ENCODE results near the gene MB. TPM values are rescaled to one million over a fixed set of nuclear protein-coding genes. Genes with fewer than 3 reads are reported as not detected.

The MB gene
- total RNA-seq, 1 experiment from 2014 or later: 0.77 TPM

DNA sequence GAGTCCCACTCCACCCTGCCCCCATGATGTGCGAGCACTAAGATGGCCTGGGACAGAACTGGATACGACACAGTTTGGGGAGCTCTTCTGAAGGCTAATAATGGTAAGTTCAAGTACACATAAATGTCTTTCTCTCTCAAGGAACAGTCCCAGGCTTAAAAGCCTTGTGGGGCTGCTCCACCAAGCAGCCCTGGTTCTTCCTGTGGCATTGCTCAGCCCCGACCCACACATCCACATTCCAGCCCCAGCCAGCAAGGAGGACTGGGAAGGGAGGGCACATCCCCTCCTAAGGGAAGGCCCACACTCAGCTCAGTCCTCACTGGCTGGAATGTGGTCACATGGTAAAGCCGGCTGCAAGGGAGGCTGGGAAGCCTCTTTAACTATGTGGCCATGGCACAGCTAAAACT is 13.3 kb upstream of the MB start:
- intact Hi-C loops (cut with micrococcal nuclease; ENCODE audit: unreplicated experiment): loop anchor here (2.0 kb wide), 1 partner anchor 494 kb away; no protein-coding TSS in a partner anchor
- Mint-ChIP-seq H3K4me1 (ENCODE audit: low read depth, unreplicated experiment) (peaks cover 7% of the 10 kb centered on the region), H3K36me3 (ENCODE audit: insufficient read depth, unreplicated experiment) (peaks cover 4% of the 10 kb centered on the region), H3K9me3 (ENCODE audit: unreplicated experiment) (peaks cover 10% of the 10 kb centered on the region), H3K27me3 (ENCODE audit: insufficient read depth, unreplicated experiment) (no peaks in the 10 kb centered on the region), H3K27ac (ENCODE audit: unreplicated experiment) (no peak overlapping the region), H3K4me3 (ENCODE audit: unreplicated experiment) (no peak overlapping the region)
- no peaks in the 10 kb centered on the region; the same call in 1 of the 2 replicates for H3K27me3 ChIP-seq (replicated peaks; ENCODE audit: control insufficient read depth, insufficient read depth, low read length)
- no peaks in the 10 kb centered on the region for H3K36me3 ChIP-seq (ENCODE audit: control insufficient read depth, insufficient read depth, low read length)
- H3K4me1 ChIP-seq: no peaks in the 10 kb centered on the region
- TF ChIP-seq, protein P1, sequence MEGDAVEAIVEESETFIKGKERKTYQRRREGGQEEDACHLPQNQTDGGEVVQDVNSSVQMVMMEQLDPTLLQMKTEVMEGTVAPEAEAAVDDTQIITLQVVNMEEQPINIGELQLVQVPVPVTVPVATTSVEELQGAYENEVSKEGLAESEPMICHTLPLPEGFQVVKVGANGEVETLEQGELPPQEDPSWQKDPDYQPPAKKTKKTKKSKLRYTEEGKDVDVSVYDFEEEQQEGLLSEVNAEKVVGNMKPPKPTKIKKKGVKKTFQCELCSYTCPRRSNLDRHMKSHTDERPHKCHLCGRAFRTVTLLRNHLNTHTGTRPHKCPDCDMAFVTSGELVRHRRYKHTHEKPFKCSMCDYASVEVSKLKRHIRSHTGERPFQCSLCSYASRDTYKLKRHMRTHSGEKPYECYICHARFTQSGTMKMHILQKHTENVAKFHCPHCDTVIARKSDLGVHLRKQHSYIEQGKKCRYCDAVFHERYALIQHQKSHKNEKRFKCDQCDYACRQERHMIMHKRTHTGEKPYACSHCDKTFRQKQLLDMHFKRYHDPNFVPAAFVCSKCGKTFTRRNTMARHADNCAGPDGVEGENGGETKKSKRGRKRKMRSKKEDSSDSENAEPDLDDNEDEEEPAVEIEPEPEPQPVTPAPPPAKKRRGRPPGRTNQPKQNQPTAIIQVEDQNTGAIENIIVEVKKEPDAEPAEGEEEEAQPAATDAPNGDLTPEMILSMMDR (IDR thresholded peaks at IDR 0.05; ENCODE audit: insufficient read depth in 1 of 2, low read depth in 1 of 2, low read length in 1 of 2, severe bottlenecking in 1 of 2, unreplicated experiment in 1 of 2): no peak
- H3K4me3 ChIP-seq (ENCODE audit: low read depth, low read length): no peak overlapping the region
- peak; percentile 35 to 66 for DNase-seq
- CTCF ChIA-PET: interaction anchor here (0.7 to 0.8 kb wide), 2 partner anchors 10 to 144 kb away, joined by 3 to 5 read pairs; no protein-coding TSS in a partner anchor
- no TSS peak for BruUV-seq (replicated peaks)
- H3K9me3 ChIP-seq: no peaks in the 10 kb centered on the region
- POLR2A ChIA-PET: no interaction called here

DNA sequence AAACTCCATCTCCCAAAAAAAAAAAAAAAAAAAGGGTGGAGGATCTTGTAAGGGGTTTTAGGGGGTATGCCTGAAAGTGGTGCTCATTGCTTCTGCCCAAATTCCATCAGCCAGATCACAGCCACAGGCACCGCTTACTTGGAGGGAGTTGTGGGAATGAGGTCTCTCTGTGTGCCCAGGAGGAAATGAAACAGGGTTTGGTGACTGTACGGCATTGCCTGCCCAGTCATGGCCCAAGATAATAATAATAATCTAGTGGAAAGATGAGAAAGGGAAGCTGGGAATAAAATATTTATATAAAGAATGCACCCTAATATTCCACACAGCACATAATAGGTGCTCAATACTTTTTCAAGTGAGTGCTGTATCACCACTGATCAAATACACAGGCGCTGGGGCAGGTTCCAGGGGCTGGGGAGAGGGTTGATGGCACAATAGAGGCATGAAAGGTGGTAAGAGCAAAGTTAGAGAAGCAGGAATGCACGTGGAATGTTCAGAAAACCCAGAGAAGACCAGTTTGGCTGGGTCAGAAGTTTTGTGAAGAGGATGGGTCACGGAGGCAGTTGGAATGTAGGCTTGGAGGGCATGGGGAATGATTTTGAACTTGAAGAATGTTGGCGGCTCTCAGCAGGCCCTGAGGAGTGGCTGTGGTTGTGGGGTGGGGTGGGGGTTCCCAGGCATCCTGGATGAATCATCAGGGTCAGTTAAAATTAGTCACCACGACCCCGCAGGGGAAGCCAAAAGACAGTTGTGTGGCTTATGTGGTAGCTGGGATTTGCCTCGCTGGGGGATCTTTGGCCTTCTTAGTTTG is 12.5 kb upstream of the MB start:
- ChIA-PET CTCF (interaction anchor here (0.8 kb wide), 1 partner anchor 11 kb away, joined by 5 read pairs; no protein-coding TSS in a partner anchor), POLR2A (no interaction called here)
- Histone ChIP-seq H3K4me3 (ENCODE audit: low read depth, low read length) (no peak overlapping the region), H3K36me3 (ENCODE audit: control insufficient read depth, insufficient read depth, low read length) (no peaks in the 10 kb centered on the region), H3K9me3 (no peaks in the 10 kb centered on the region), H3K27me3 (replicated peaks; ENCODE audit: control insufficient read depth, insufficient read depth, low read length) (no peaks in the 10 kb centered on the region; the same call in 1 of the 2 replicates), H3K4me1 (no peaks in the 10 kb centered on the region)
- TF ChIP-seq, protein P1 (IDR thresholded peaks at IDR 0.05; ENCODE audit: insufficient read depth in 1 of 2, low read depth in 1 of 2, low read length in 1 of 2, severe bottlenecking in 1 of 2, unreplicated experiment in 1 of 2): no peak
- BruUV-seq (replicated peaks): no TSS peak
- Mint-ChIP-seq H3K27me3 (ENCODE audit: insufficient read depth, unreplicated experiment) (no peaks in the 10 kb centered on the region), H3K9me3 (ENCODE audit: unreplicated experiment) (peaks cover 10% of the 10 kb centered on the region), H3K36me3 (ENCODE audit: insufficient read depth, unreplicated experiment) (peaks cover 4% of the 10 kb centered on the region), H3K27ac (ENCODE audit: unreplicated experiment) (peak overlapping the region; percentile 90), H3K4me1 (ENCODE audit: low read depth, unreplicated experiment) (peaks cover 7% of the 10 kb centered on the region), H3K4me3 (ENCODE audit: unreplicated experiment) (no peak overlapping the region)
- peak in 1 of 2 experiments; percentile 47 for DNase-seq
- intact Hi-C loops (cut with micrococcal nuclease; ENCODE audit: unreplicated experiment): loop anchor here (2.0 kb wide), 1 partner anchor 495 kb away; no protein-coding TSS in a partner anchor

DNA sequence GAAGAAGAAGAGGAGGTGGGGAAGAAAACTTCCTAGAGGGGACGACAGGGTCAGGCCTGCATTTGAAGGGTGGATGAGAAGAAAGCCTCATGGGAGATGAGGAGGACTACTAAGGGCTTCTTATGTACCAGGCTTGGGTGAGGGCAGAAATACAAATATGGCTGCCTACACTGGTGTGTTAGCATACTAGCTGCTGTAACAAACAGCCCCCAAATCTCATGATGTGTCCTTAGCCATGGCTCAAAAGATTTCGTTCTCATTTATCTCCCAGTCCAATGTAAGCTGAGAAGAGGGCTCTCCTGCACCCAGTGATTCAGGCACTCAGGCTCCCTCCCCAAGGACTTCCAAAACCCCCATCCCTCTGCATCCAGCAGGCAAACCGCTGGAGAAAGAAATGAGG is 11.6 kb upstream of the MB start:
- peaks cover 7% of the 10 kb centered on the region for H3K4me1 Mint-ChIP-seq (ENCODE audit: low read depth, unreplicated experiment)
- H3K27ac Mint-ChIP-seq (ENCODE audit: unreplicated experiment): no peak overlapping the region
- Histone ChIP-seq H3K4me3 (ENCODE audit: low read depth, low read length) (no peak overlapping the region), H3K36me3 (ENCODE audit: control insufficient read depth, insufficient read depth, low read length) (no peaks in the 10 kb centered on the region), H3K9me3 (no peaks in the 10 kb centered on the region), H3K4me1 (no peaks in the 10 kb centered on the region), H3K27me3 (replicated peaks; ENCODE audit: control insufficient read depth, insufficient read depth, low read length) (no peaks in the 10 kb centered on the region; the same call in 1 of the 2 replicates)
- no TSS peak for BruUV-seq (replicated peaks)
- H3K9me3 Mint-ChIP-seq (ENCODE audit: unreplicated experiment): peaks cover 8% of the 10 kb centered on the region
- CTCF ChIA-PET: no interaction called here
- no peak for DNase-seq
- H3K36me3 Mint-ChIP-seq (ENCODE audit: insufficient read depth, unreplicated experiment): peaks cover 4% of the 10 kb centered on the region
- intact Hi-C loops (cut with micrococcal nuclease; ENCODE audit: unreplicated experiment): no loop called here
- H3K27me3 Mint-ChIP-seq (ENCODE audit: insufficient read depth, unreplicated experiment): no peaks in the 10 kb centered on the region
- no peak overlapping the region for H3K4me3 Mint-ChIP-seq (ENCODE audit: unreplicated experiment)
- POLR2A ChIA-PET: no interaction called here
- TF ChIP-seq, protein P1 (IDR thresholded peaks at IDR 0.05; ENCODE audit: insufficient read depth in 1 of 2, low read depth in 1 of 2, low read length in 1 of 2, severe bottlenecking in 1 of 2, unreplicated experiment in 1 of 2): no peak

Data from Caco-2 (cell line).